ENCODE measurements around the gene L3MBTL4. TPM values are rescaled to one million over a fixed set of nuclear protein-coding genes. Genes with fewer than 3 reads are reported as not detected.

L3MBTL4 gene
- polyA plus RNA-seq, 4 donors, result 2.6 to 6.5 (median 3.6) TPM

GRCh38 chr18:5955861-5956260 lies 458.9 kb downstream of the L3MBTL4 start:
- H3K27me3 ChIP-seq (ENCODE audit: control insufficient read depth in 3 of 3, insufficient read depth in 3 of 3, low read length in 3 of 3), result no peaks in the 10 kb centered on the region
- DNase-seq (no peak), FAIRE-seq (no peak)
- H3K4me3 ChIP-seq (ENCODE audit: low read depth in 1 of 3, low read length in 3 of 3), result no peak overlapping the region
- no peaks in the 10 kb centered on the region for H3K4me1 ChIP-seq (ENCODE audit: control insufficient read depth in 3 of 3, insufficient read depth in 2 of 3, low read depth in 1 of 3, low read length in 2 of 3)
- no peak overlapping the region for H3K27ac ChIP-seq (ENCODE audit: low read depth in 1 of 3, low read length in 2 of 3)
- no peaks in the 10 kb centered on the region for H3K9me3 ChIP-seq (ENCODE audit: control insufficient read depth in 2 of 2, insufficient read depth in 1 of 2, low read depth in 1 of 2, low read length in 1 of 2)
- WGBS, 3 donors, result 77 to 93% (median 80%) methylated on average over 5 of the region's 5 CpGs
- no peaks in the 10 kb centered on the region for H3K36me3 ChIP-seq (ENCODE audit: control insufficient read depth in 3 of 3, insufficient read depth in 2 of 3, low read depth in 1 of 3, low read length in 3 of 3)

- Histone ChIP-seq H3K27ac (ENCODE audit: low read depth in 1 of 3, low read length in 2 of 3) (no peak overlapping the region), H3K4me3 (ENCODE audit: low read depth in 1 of 3, low read length in 3 of 3) (no peak overlapping the region), H3K9me3 (ENCODE audit: control insufficient read depth in 2 of 2, insufficient read depth in 1 of 2, low read depth in 1 of 2, low read length in 1 of 2) (no peaks in the 10 kb centered on the region), H3K36me3 (ENCODE audit: control insufficient read depth in 3 of 3, insufficient read depth in 2 of 3, low read depth in 1 of 3, low read length in 3 of 3) (no peaks in the 10 kb centered on the region), H3K4me1 (ENCODE audit: control insufficient read depth in 3 of 3, insufficient read depth in 2 of 3, low read depth in 1 of 3, low read length in 2 of 3) (no peaks in the 10 kb centered on the region), H3K27me3 (ENCODE audit: control insufficient read depth in 3 of 3, insufficient read depth in 3 of 3, low read length in 3 of 3) (peaks cover 0 to 2% (median 0%) of the 10 kb centered on the region in 3 donors)
- 77 to 78% (median 77%) methylated on average over 4 of the region's 4 CpGs for WGBS, 3 donors
- DNase-seq (peak in 1 of 2 donors; percentile 14), FAIRE-seq (no peak)
Observed at GRCh38 chr18:5951515-5952091, 463.1 kb downstream of the L3MBTL4 start.

- WGBS, 3 donors, result 0 to 12% (median 0%) methylated on average over 1 of the region's 1 CpG
- Histone ChIP-seq H3K4me3 (ENCODE audit: low read depth in 1 of 3, low read length in 3 of 3) (no peak overlapping the region), H3K36me3 (ENCODE audit: control insufficient read depth in 3 of 3, insufficient read depth in 2 of 3, low read depth in 1 of 3, low read length in 3 of 3) (no peaks in the 10 kb centered on the region), H3K4me1 (ENCODE audit: control insufficient read depth in 3 of 3, insufficient read depth in 2 of 3, low read depth in 1 of 3, low read length in 2 of 3) (no peaks in the 10 kb centered on the region), H3K27me3 (ENCODE audit: control insufficient read depth in 3 of 3, insufficient read depth in 3 of 3, low read length in 3 of 3) (peaks cover 0 to 2% (median 0%) of the 10 kb centered on the region in 3 donors), H3K27ac (ENCODE audit: low read depth in 1 of 3, low read length in 2 of 3) (no peak overlapping the region), H3K9me3 (ENCODE audit: control insufficient read depth in 2 of 2, insufficient read depth in 1 of 2, low read depth in 1 of 2, low read length in 1 of 2) (no peaks in the 10 kb centered on the region)
- DNase-seq (no peak), FAIRE-seq (no peak)
Observed at GRCh38 chr18:5948781-5949180, 465.9 kb downstream of the L3MBTL4 start.

GRCh38 chr18:5948237-5948636 lies 466.5 kb downstream of the L3MBTL4 start:
- Histone ChIP-seq H3K9me3 (ENCODE audit: control insufficient read depth in 2 of 2, insufficient read depth in 1 of 2, low read depth in 1 of 2, low read length in 1 of 2) (no peaks in the 10 kb centered on the region), H3K27ac (ENCODE audit: low read depth in 1 of 3, low read length in 2 of 3) (no peak overlapping the region), H3K4me1 (ENCODE audit: control insufficient read depth in 3 of 3, insufficient read depth in 2 of 3, low read depth in 1 of 3, low read length in 2 of 3) (no peaks in the 10 kb centered on the region), H3K4me3 (ENCODE audit: low read depth in 1 of 3, low read length in 3 of 3) (no peak overlapping the region), H3K27me3 (ENCODE audit: control insufficient read depth in 3 of 3, insufficient read depth in 3 of 3, low read length in 3 of 3) (peaks cover 0 to 2% (median 0%) of the 10 kb centered on the region in 3 donors), H3K36me3 (ENCODE audit: control insufficient read depth in 3 of 3, insufficient read depth in 2 of 3, low read depth in 1 of 3, low read length in 3 of 3) (no peaks in the 10 kb centered on the region)
- FAIRE-seq (no peak), DNase-seq (no peak)
- 60 to 63% (median 61%) methylated on average over 2 of the region's 2 CpGs for WGBS, 3 donors

- H3K9me3 ChIP-seq (ENCODE audit: control insufficient read depth in 2 of 2, insufficient read depth in 1 of 2, low read depth in 1 of 2, low read length in 1 of 2), result no peaks in the 10 kb centered on the region
- no peak for DNase-seq
- no peaks in the 10 kb centered on the region for H3K36me3 ChIP-seq (ENCODE audit: control insufficient read depth in 3 of 3, insufficient read depth in 2 of 3, low read depth in 1 of 3, low read length in 3 of 3)
- H3K4me3 ChIP-seq (ENCODE audit: low read depth in 1 of 3, low read length in 3 of 3), result no peak overlapping the region
- peaks cover 0 to 2% (median 0%) of the 10 kb centered on the region in 3 donors for H3K27me3 ChIP-seq (ENCODE audit: control insufficient read depth in 3 of 3, insufficient read depth in 3 of 3, low read length in 3 of 3)
- H3K27ac ChIP-seq (ENCODE audit: low read depth in 1 of 3, low read length in 2 of 3), result no peak overlapping the region
- 76 to 94% (median 92%) methylated on average over 3 of the region's 3 CpGs for WGBS, 3 donors
- no peak for FAIRE-seq
- no peaks in the 10 kb centered on the region for H3K4me1 ChIP-seq (ENCODE audit: control insufficient read depth in 3 of 3, insufficient read depth in 2 of 3, low read depth in 1 of 3, low read length in 2 of 3)
Observed at GRCh38 chr18:5944448-5944847, 470.3 kb downstream of the L3MBTL4 start.

GRCh38 chr18:5943514-5943913 lies 471.2 kb downstream of the L3MBTL4 start:
- DNase-seq (peak in 1 of 2 donors; percentile 38), FAIRE-seq (no peak)
- Histone ChIP-seq H3K4me3 (ENCODE audit: low read depth in 1 of 3, low read length in 3 of 3) (no peak overlapping the region), H3K36me3 (ENCODE audit: control insufficient read depth in 3 of 3, insufficient read depth in 2 of 3, low read depth in 1 of 3, low read length in 3 of 3) (no peaks in the 10 kb centered on the region), H3K27ac (ENCODE audit: low read depth in 1 of 3, low read length in 2 of 3) (no peak overlapping the region), H3K9me3 (ENCODE audit: control insufficient read depth in 2 of 2, insufficient read depth in 1 of 2, low read depth in 1 of 2, low read length in 1 of 2) (no peaks in the 10 kb centered on the region), H3K4me1 (ENCODE audit: control insufficient read depth in 3 of 3, insufficient read depth in 2 of 3, low read depth in 1 of 3, low read length in 2 of 3) (no peaks in the 10 kb centered on the region), H3K27me3 (ENCODE audit: control insufficient read depth in 3 of 3, insufficient read depth in 3 of 3, low read length in 3 of 3) (peaks cover 0 to 2% (median 0%) of the 10 kb centered on the region in 3 donors)
- 46 to 51% (median 50%) methylated on average over 5 of the region's 5 CpGs for WGBS, 3 donors

- Histone ChIP-seq H3K27me3 (ENCODE audit: control insufficient read depth in 3 of 3, insufficient read depth in 3 of 3, low read length in 3 of 3) (peaks cover 0 to 2% (median 0%) of the 10 kb centered on the region in 3 donors), H3K4me1 (ENCODE audit: control insufficient read depth in 3 of 3, insufficient read depth in 2 of 3, low read depth in 1 of 3, low read length in 2 of 3) (no peaks in the 10 kb centered on the region), H3K27ac (ENCODE audit: low read depth in 1 of 3, low read length in 2 of 3) (no peak overlapping the region), H3K9me3 (ENCODE audit: control insufficient read depth in 2 of 2, insufficient read depth in 1 of 2, low read depth in 1 of 2, low read length in 1 of 2) (no peaks in the 10 kb centered on the region), H3K4me3 (ENCODE audit: low read depth in 1 of 3, low read length in 3 of 3) (no peak overlapping the region), H3K36me3 (ENCODE audit: control insufficient read depth in 3 of 3, insufficient read depth in 2 of 3, low read depth in 1 of 3, low read length in 3 of 3) (no peaks in the 10 kb centered on the region)
- DNase-seq (no peak), FAIRE-seq (no peak)
- 54 to 74% (median 59%) methylated on average over 6 of the region's 6 CpGs for WGBS, 3 donors
Observed at GRCh38 chr18:5942591-5942990, 472.1 kb downstream of the L3MBTL4 start.

GRCh38 chr18:5941890-5942289 lies 472.8 kb downstream of the L3MBTL4 start:
- no peak for FAIRE-seq
- Histone ChIP-seq H3K4me3 (ENCODE audit: low read depth in 1 of 3, low read length in 3 of 3) (no peak overlapping the region), H3K36me3 (ENCODE audit: control insufficient read depth in 3 of 3, insufficient read depth in 2 of 3, low read depth in 1 of 3, low read length in 3 of 3) (no peaks in the 10 kb centered on the region), H3K27ac (ENCODE audit: low read depth in 1 of 3, low read length in 2 of 3) (no peak overlapping the region), H3K4me1 (ENCODE audit: control insufficient read depth in 3 of 3, insufficient read depth in 2 of 3, low read depth in 1 of 3, low read length in 2 of 3) (no peaks in the 10 kb centered on the region), H3K9me3 (ENCODE audit: control insufficient read depth in 2 of 2, insufficient read depth in 1 of 2, low read depth in 1 of 2, low read length in 1 of 2) (no peaks in the 10 kb centered on the region), H3K27me3 (ENCODE audit: control insufficient read depth in 3 of 3, insufficient read depth in 3 of 3, low read length in 3 of 3) (peaks cover 0 to under 1% (median 0%) of the 10 kb centered on the region in 3 donors)
- no peak for DNase-seq
- WGBS, 3 donors, result 55 to 77% (median 71%) methylated on average over 3 of the region's 3 CpGs

All from small intestine (tissue), 7 donors.